Aorta (tissue), 5 donors: ENCODE results near the gene VTI1B. TPM values are rescaled to one million over a fixed set of nuclear protein-coding genes. Genes with fewer than 3 reads are reported as not detected.

ENCODE experiments used
- ATAC-seq: fragments of 200-7000 bp; cut with Tn5 transposase; one replicate; pipeline ENCODE4 v1.9.1; 2022; ENCODE audit warnings: moderate library complexity; ENCODE audit not compliant: low FRiP score
- DNase-seq, 2 donors: peaks; one replicate each; pipeline ENCODE4 v3.0.0-alpha.2; 2020
- H3K27ac ChIP-seq, 2 donors: one replicate each; pipeline ENCODE4 v1.5.1; 2013; ENCODE audit warnings: low read length in 2 of 2, mild to moderate bottlenecking in 2 of 2, moderate library complexity in 2 of 2, control low read depth in 1 of 2, inconsistent platforms in 1 of 2, low read depth in 1 of 2
- H3K27me3 ChIP-seq, 2 donors: one replicate each; pipeline ENCODE4 v1.6.1; 2013; ENCODE audit warnings: control low read depth in 1 of 2, low read length in 1 of 2, mild to moderate bottlenecking in 1 of 2, moderate library complexity in 1 of 2; ENCODE audit not compliant: insufficient read depth in 2 of 2, control insufficient read depth in 1 of 2
- H3K36me3 ChIP-seq, 2 donors: one replicate each; pipeline ENCODE4 v1.6.1; 2013; ENCODE audit warnings: control low read depth in 1 of 2, low read length in 1 of 2, mild to moderate bottlenecking in 1 of 2; ENCODE audit not compliant: insufficient read depth in 2 of 2, control insufficient read depth in 1 of 2
- H3K4me1 ChIP-seq, 2 donors: one replicate each; pipeline ENCODE4 v1.6.1; 2013; ENCODE audit warnings: low read length in 2 of 2, control low read depth in 1 of 2, mild to moderate bottlenecking in 1 of 2, moderate library complexity in 1 of 2; ENCODE audit not compliant: insufficient read depth in 2 of 2, control insufficient read depth in 1 of 2
- H3K4me3 ChIP-seq, 2 donors: one replicate each; pipeline ENCODE4 v1.5.1; 2013; ENCODE audit warnings: low read length in 2 of 2, control low read depth in 1 of 2, mild to moderate bottlenecking in 1 of 2
- H3K9me3 ChIP-seq: one replicate; pipeline ENCODE4 v1.6.1; 2013; ENCODE audit warnings: mild to moderate bottlenecking, low read length; ENCODE audit not compliant: control insufficient read depth
- WGBS, 2 donors: extraction: QIAGEN DNeasy Blood & Tissue Kit; methylation state at CpG; one replicate each; pipeline ENCODE4 v1.1.7; 2013; 5-methylcytosine and 5-hydroxymethylcytosine counted together
- intact Hi-C, 2 donors: fragments of 100-400 bp; cut with DNase I; formaldehyde crosslinking; loops; one replicate each; pipeline versions ENCODE4 v1.14.2 to v1.15.0; 2022
- polyA plus RNA-seq, 2 donors: library from polyadenylated mRNA; stranded (reverse); fragments of 200-250 nt; gene quantifications; one replicate each; pipeline ENCODE4 v1.2.3, GENCODE V29; 2013
- total RNA-seq, 2 donors: library from RNA; stranded (reverse); fragmentation: NEBNext Ultra II Directional; extraction: Animal tissue kit (Norgen Biotek cat#: 25700); gene quantifications; one replicate each; pipeline ENCODE4 v1.2.1, GENCODE V29; 2021
- donor health status: healthy with polysubstance abuse.
- donor health status: Bipolar disorder and iron deficiency.
- donor health status: DM: no; HTN: no; CAD: no.
- donor health status: DM: no; HTN: no; CAD: no.
- donor health status: DM: yes; HTN: yes; CAD: no.

Gene VTI1B
- total and polyA plus RNA-seq, 4 donors, result 88.9 to 140 (median 94.7) TPM

DNA sequence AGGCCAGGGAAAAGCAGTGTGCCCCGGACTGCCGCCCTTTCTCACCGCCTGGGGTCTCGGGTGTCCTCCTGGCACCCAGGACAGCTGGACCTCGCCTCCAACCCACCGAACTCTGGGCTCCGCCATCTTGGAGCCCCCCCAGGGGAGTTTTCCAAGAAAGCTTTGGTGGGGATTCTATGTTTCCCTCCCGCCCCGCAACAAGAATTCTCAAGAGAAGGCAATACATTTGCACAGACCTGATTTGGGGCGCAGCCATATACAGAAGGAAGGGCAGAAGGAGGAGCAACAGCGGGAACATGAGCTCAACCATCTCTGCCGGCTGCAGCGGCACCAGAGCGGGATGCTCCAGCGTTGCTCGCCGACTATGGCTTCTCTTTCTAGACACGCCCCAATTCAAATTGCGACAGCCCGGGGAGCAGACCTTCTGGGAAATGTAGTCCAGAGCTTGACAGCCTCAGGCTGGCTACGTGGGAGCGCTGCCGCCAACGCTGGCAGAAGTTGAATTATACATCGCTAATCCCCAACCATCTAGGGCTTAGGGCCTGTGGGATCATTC, 21.0 kb upstream of the VTI1B start, which contains the start of gene RDH11:
Gene RDH11 (minus strand): TSS at position 371 of the 556 bp plus-strand sequence. CDS start 61 bp downstream, at position 310.
- peak within 1 kb of the TSS; percentile 84 to 90 for H3K4me3 ChIP-seq
- H3K4me1 ChIP-seq, result no peaks in the 10 kb centered on the region
- intact Hi-C loops, result loop anchor here in 1 of 2 donors (5.0 kb wide), 1 partner anchor 93 kb away; the partner anchor contains the start of gene PIGH
- ATAC-seq (peak; percentile 97), DNase-seq (peak; percentile 91 to 92)
- H3K27me3 ChIP-seq, result no peaks in the 10 kb centered on the region
- H3K27ac ChIP-seq, result peak within 1 kb of the TSS in 1 of 2 donors; percentile 64
- no peaks in the 10 kb centered on the region for H3K36me3 ChIP-seq
- H3K9me3 ChIP-seq, result no peaks in the 10 kb centered on the region
- 0 to 1% methylated on average over 25 of the region's 25 CpGs for WGBS, 2 donors

DNA sequence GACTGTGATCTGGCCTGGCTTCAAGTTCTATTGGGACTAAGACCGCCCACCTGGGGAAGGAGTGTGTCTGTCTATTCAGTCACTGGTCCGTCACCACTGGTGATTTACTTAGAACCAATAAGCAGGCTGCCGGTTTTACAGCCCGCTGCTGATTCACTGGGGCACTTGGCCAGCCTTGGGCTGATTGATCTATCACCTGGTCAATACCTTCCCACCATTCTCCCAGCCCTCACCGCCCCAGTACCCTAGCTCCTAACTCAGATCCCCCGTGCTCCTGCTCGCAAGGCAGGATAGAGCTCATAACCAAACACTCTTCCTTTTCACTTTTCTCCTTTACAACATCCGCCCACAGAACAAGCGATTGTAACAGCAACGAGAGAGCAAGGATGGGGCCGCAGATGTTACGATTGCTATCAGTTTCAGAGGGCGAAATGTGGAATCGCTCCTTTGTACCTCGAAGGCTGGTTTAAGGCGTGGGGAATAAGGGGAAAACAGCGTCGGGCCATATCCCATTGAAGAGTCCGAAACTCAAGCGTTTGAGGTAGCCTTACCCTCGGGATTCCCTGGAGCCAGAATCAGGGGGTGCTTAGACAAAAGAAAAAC, 20.5 kb upstream of the VTI1B start:
- peak overlapping the region; percentile 84 to 90 for H3K4me3 ChIP-seq
- WGBS, 2 donors, result 1% methylated on average over 21 of the region's 21 CpGs

DNA sequence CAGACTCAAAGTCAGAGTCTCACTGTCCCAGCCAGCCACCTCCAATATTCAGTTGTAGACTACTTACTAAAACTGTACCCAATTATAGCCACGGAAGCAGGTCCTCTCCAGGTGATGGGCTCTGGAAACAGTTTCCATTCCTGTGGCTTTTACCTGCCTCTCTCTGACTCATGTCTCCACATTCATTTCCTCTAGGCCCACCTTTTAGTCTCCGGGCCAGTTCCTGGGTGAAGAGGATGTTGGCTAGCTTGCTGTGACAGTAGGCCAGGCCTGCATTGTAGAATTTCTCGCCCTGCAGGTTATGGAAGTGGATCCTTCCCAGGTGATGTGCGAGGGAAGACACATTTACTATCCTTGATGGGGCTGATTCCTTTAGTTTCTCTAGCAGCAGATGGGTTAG, 15.6 kb upstream of the VTI1B start:
- Histone ChIP-seq H3K4me1 (no peaks in the 10 kb centered on the region), H3K9me3 (no peaks in the 10 kb centered on the region), H3K36me3 (peaks cover 5 to 13% of the 10 kb centered on the region in 2 donors), H3K4me3 (no peak overlapping the region), H3K27me3 (no peaks in the 10 kb centered on the region), H3K27ac (no peak overlapping the region)
- no peak for ATAC-seq
- no peak for DNase-seq
- intact Hi-C loops, result no loop called here
- WGBS, 2 donors, result 90 to 98% methylated on average over 4 of the region's 4 CpGs

More for the DNA sequence above, 20.5 kb upstream of the VTI1B start:
- no peaks in the 10 kb centered on the region for H3K9me3 ChIP-seq
- H3K4me1 ChIP-seq, result no peaks in the 10 kb centered on the region
- peak overlapping the region in 1 of 2 donors; percentile 64 for H3K27ac ChIP-seq
- DNase-seq (peak; percentile 64 to 86), ATAC-seq (peak; percentile 51)
- H3K36me3 ChIP-seq, result peaks cover 3% of the 10 kb centered on the region in 2 donors
- no peaks in the 10 kb centered on the region for H3K27me3 ChIP-seq
- intact Hi-C loops, result loop anchor here in 1 of 2 donors (5.0 kb wide), 1 partner anchor 93 kb away; the partner anchor contains the start of gene PIGH

DNA sequence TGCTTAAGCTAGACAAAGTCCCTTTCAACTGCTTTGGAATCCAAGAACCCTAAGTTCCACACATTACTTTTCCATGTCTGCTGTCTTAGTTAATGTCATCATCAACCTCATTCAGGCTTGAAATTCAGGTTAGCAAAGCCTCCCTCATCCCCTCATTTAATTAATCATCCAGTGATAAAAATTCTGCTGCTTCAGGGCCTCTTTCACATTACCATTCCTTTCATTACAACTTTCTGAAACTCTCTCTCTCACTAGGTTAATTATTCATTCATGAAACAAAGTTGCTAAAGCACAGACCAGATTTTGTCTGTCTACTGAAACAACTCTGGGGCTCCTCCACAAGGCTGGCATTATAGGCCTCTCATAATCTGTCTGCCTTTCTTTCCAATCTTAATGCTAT, 9.4 kb upstream of the VTI1B start:
- H3K9me3 ChIP-seq, result no peaks in the 10 kb centered on the region
- H3K4me1 ChIP-seq, result no peaks in the 10 kb centered on the region
- no peak for ATAC-seq
- peaks cover 3 to 11% of the 10 kb centered on the region in 2 donors for H3K36me3 ChIP-seq
- no peak overlapping the region for H3K4me3 ChIP-seq
- intact Hi-C loops, result no loop called here
- no peak overlapping the region for H3K27ac ChIP-seq
- H3K27me3 ChIP-seq, result no peaks in the 10 kb centered on the region
- no peak for DNase-seq

DNA sequence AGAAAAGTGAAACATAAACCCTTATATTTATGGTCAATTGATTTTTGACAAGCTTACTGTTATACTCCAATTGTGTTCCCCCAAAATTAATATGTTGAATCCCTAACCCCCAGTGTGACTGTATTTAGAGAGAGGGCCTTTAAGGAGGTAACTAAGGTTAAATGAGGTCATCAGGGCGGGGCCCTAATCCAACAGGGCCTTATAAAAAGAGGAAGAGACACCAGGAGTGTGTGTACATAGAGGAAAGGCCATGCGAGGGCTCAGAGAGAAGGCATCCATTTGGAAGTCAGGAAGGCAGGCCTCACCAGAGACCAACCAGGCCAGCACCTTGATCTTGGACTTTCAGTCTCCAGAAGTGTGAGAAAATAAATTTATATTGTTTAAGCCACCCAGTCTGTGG, 6.5 kb upstream of the VTI1B start:
- no peak overlapping the region for H3K27ac ChIP-seq
- H3K27me3 ChIP-seq, result no peaks in the 10 kb centered on the region
- intact Hi-C loops, result no loop called here
- H3K4me3 ChIP-seq, result no peak overlapping the region
- DNase-seq, result peak in 1 of 2 donors; percentile 50
- WGBS, 2 donors, result 91% methylated on average over 2 of the region's 2 CpGs
- peaks cover 3 to 10% of the 10 kb centered on the region in 2 donors for H3K36me3 ChIP-seq
- no peak for ATAC-seq
- H3K4me1 ChIP-seq, result no peaks in the 10 kb centered on the region
- no peaks in the 10 kb centered on the region for H3K9me3 ChIP-seq

DNA sequence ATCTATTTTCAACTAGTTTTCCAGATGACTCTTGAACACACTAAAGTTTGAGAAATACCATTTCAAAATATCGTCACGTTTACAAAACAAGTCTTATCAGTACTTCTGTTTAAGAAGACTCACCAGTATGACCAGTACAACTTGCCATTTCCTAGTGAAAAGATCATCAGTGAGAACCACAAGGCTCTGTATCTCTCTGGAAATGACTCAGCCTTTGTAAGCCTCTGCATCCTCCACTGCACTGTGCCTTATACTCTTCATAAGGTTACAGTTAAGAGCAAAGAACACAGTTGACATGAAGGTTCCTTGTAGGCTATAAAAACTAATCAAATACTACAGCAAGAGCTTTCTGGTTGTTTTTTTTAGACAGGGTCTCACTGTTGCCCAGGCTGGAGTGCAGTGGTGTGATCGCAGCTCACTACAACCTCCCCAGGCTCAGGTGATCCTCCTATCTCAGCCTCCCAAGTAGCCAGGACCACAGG, 5.7 kb upstream of the VTI1B start:
- Histone ChIP-seq H3K27ac (no peak overlapping the region), H3K27me3 (no peaks in the 10 kb centered on the region), H3K4me1 (peaks cover 0 to 1% of the 10 kb centered on the region in 2 donors), H3K36me3 (peaks cover 3 to 6% of the 10 kb centered on the region in 2 donors), H3K4me3 (no peak overlapping the region), H3K9me3 (no peaks in the 10 kb centered on the region)
- no peak for ATAC-seq
- WGBS, 2 donors, result 84 to 89% methylated on average over 3 of the region's 3 CpGs
- no peak for DNase-seq
- intact Hi-C loops, result no loop called here

- no peak overlapping the region for H3K4me3 ChIP-seq
- WGBS, 2 donors, result 56 to 93% methylated on average over 2 of the region's 2 CpGs
- peaks cover 0 to 3% of the 10 kb centered on the region in 2 donors for H3K36me3 ChIP-seq
- peaks cover 0 to 1% of the 10 kb centered on the region in 2 donors for H3K4me1 ChIP-seq
- DNase-seq (no peak), ATAC-seq (no peak)
- no peaks in the 10 kb centered on the region for H3K9me3 ChIP-seq
- intact Hi-C loops, result no loop called here
- H3K27ac ChIP-seq, result no peak overlapping the region
- H3K27me3 ChIP-seq, result no peaks in the 10 kb centered on the region
Observed at GRCh38 chr14:67679006-67679405, 4.6 kb upstream of the VTI1B start.

DNA sequence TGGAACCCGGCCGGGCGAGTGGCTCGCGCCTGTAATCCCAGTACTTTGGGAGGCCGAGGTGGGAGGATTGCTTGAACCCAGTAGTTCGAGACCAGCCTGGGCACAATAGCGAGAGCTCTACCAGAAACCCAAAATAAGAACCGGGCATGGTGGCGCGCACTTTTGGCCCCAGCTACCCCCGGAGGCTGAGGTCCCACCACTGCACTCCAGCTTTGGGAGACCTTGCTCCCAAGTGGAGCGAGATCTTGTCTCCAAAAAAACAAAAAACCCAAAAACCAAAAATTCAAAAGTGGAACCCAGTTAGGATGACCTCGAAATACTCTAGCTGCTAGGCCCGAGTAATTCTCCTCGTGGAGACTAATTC, 769 bp upstream of the VTI1B start:
- Histone ChIP-seq H3K27me3 (no peaks in the 10 kb centered on the region), H3K4me3 (peak overlapping the region; percentile 54 to 98), H3K9me3 (no peaks in the 10 kb centered on the region), H3K4me1 (peaks cover 0 to 1% of the 10 kb centered on the region in 2 donors), H3K27ac (peak overlapping the region in 1 of 2 donors; percentile 96), H3K36me3 (peaks cover 0 to 3% of the 10 kb centered on the region in 2 donors)
- 26 to 28% methylated on average over 16 of the region's 16 CpGs for WGBS, 2 donors
- no peak for DNase-seq
- ATAC-seq, result no peak
- intact Hi-C loops, result loop anchor here in 1 of 2 donors (2.0 kb wide), 1 partner anchor 56 kb away; the partner anchor contains the start of gene ARG2

DNA sequence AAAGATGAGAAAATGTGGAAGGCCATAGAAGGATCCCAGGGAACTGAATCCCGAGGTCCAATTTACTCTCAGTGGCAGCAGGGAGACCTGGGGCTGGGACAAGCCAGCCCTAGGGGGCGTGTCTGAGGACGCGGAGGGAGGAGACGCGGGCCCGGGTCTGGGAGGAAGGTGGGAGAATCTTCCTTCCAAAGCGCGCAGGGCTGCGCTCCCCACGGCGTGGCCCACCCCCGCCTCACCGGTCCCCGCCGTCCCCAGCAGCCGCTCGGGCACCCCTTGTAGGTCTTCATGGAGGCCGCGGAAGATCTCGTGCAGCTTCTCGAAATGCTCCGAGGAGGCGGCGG, 323 bp downstream of the VTI1B start:
- H3K4me1 ChIP-seq, result peaks cover 0 to 1% of the 10 kb centered on the region in 2 donors
- intact Hi-C loops, result loop anchor here in 1 of 2 donors (2.0 kb wide), 1 partner anchor 55 kb away; the partner anchor contains the start of gene ARG2
- DNase-seq, result peak; percentile 81 to 90
- WGBS, 2 donors, result 0% methylated on average over 15 to 25 of the region's 25 CpGs
- peak overlapping the region in 1 of 2 donors; percentile 96 for H3K27ac ChIP-seq
- peaks cover 0 to 3% of the 10 kb centered on the region in 2 donors for H3K36me3 ChIP-seq
- ATAC-seq, result peak; percentile 83
- no peaks in the 10 kb centered on the region for H3K9me3 ChIP-seq
- H3K27me3 ChIP-seq, result no peaks in the 10 kb centered on the region
- peak overlapping the region; percentile 54 to 98 for H3K4me3 ChIP-seq
